OCI-LY7 (cell line): ENCODE data around the gene PRRT1B. TPM values are rescaled to one million over a fixed set of nuclear protein-coding genes. Genes with fewer than 3 reads are reported as not detected.

Experiments
- BruUV-seq: library from RNA; stranded (reverse); fragments of 400-500 nt; replicated peaks from 2 replicates; lab custom pipeline; 2021; lab: Mats Ljungman, UMichigan
- CTCF ChIA-PET: fragments of 300-600 bp; sonication (Branson Sonifier 250); formaldehyde crosslinking; loops from one replicate; lab custom pipeline; 2022; ENCODE audit warnings: antibody characterized with exemption; ENCODE audit not compliant: unreplicated experiment; lab: Charles Lee
- POLR2A ChIA-PET: fragments of 300-600 bp; sonication (Branson Sonifier 250); formaldehyde crosslinking; loops from one replicate; lab custom pipeline; 2022; ENCODE audit warnings: antibody characterized with exemption; lab: Charles Lee
- DNase-seq: peaks from one replicate; pipeline ENCODE4 v3.0.0-alpha.2; 2015; ENCODE audit warnings: low spot score
- H2AFZ ChIP-seq: fragments of 200-600 bp; sonication (generic), shearing (Covaris generic); 2 replicates; pipeline ENCODE4 v1.6.1; 2014; ENCODE audit warnings: mild to moderate bottlenecking, antibody characterized with exemption, low read length, moderate library complexity
- H3K27ac ChIP-seq: fragments of 200-600 bp; sonication (generic); 2 replicates; pipeline ENCODE4 v1.5.1; 2014; ENCODE audit warnings: mixed run types, low read depth, mild to moderate bottlenecking, moderate library complexity, low read length, inconsistent platforms; ENCODE audit not compliant: poor library complexity, severe bottlenecking
- H3K36me3 ChIP-seq: fragments of 200-600 bp; sonication (generic); 2 replicates; pipeline ENCODE4 v1.6.1; 2014; ENCODE audit warnings: mild to moderate bottlenecking, antibody characterized with exemption, low read length, moderate library complexity, mixed read lengths; ENCODE audit not compliant: insufficient read depth
- H3K4me1 ChIP-seq: fragments of 200-600 bp; sonication (generic); 2 replicates; pipeline ENCODE4 v1.5.1; 2014; ENCODE audit warnings: mild to moderate bottlenecking, low read length; ENCODE audit not compliant: insufficient read depth, poor library complexity, severe bottlenecking
- H3K4me2 ChIP-seq: fragments of 200-600 bp; sonication (generic); 2 replicates; pipeline ENCODE4 v1.6.1; 2014; ENCODE audit warnings: mild to moderate bottlenecking, low read length
- H3K4me3 ChIP-seq: fragments of 200-600 bp; sonication (generic); 2 replicates; pipeline ENCODE4 v1.5.1; 2014; ENCODE audit warnings: mild to moderate bottlenecking, low read depth, low read length; ENCODE audit not compliant: poor library complexity, severe bottlenecking
- H3K79me2 ChIP-seq: fragments of 200-600 bp; sonication (generic); 2 replicates; pipeline ENCODE4 v1.6.1; 2016; ENCODE audit warnings: low read depth, mild to moderate bottlenecking, low read length, moderate library complexity, mixed read lengths; ENCODE audit not compliant: insufficient read depth
- H3K9me2 ChIP-seq: fragments of 200-600 bp; sonication (generic); 2 replicates; pipeline ENCODE4 v1.6.1; 2016; ENCODE audit warnings: mild to moderate bottlenecking, low read length, mixed read lengths; ENCODE audit not compliant: insufficient read depth
- H3K9me3 ChIP-seq: fragments of 200-600 bp; sonication (generic); 2 replicates; pipeline ENCODE4 v1.6.1; 2014; ENCODE audit warnings: mild to moderate bottlenecking, mixed run types, low read length, mixed read lengths
- H4K20me1 ChIP-seq: fragments of 200-600 bp; sonication (generic); 2 replicates; pipeline ENCODE4 v1.6.1; 2014; ENCODE audit warnings: mild to moderate bottlenecking, antibody characterized with exemption, low read length, moderate library complexity, mixed read lengths; ENCODE audit not compliant: insufficient read depth
- EZH2phosphoT487 ChIP-seq: fragments of 200-600 bp; sonication (generic); IDR thresholded peaks from 2 replicates; pipeline ENCODE4 v1.6.1; 2018; ENCODE audit warnings: low read depth, borderline replicate concordance, mild to moderate bottlenecking, mixed run types, antibody characterized with exemption, low read length, moderate library complexity, mixed read lengths
- intact Hi-C: fragments of 100-400 bp; cut with micrococcal nuclease; formaldehyde crosslinking; loops from one replicate; pipeline ENCODE4 v1.10.0; 2022; ENCODE audit not compliant: unreplicated experiment
- total RNA-seq, 2 experiments: library from RNA; depleted of rRNA in 1 of 2; stranded (reverse); fragments of >200 nt in 1 of 2; shearing (Covaris generic) in 1 of 2; gene quantifications; 2 replicates each; pipeline ENCODE4 v1.2.3, GENCODE V29; 2014 to 2022
- TF ChIP-seq, protein P1 (sequence below): fragments of 200-600 bp; sonication (generic); conservative IDR thresholded peaks from 2 replicates; pipeline ENCODE4 v1.5.1; 2014; ENCODE audit warnings: mild to moderate bottlenecking, antibody characterized with exemption, low read length, moderate library complexity, mixed read lengths

Gene PRRT1B
- total RNA-seq, 2 experiments from 2014 or later: not detected

DNA sequence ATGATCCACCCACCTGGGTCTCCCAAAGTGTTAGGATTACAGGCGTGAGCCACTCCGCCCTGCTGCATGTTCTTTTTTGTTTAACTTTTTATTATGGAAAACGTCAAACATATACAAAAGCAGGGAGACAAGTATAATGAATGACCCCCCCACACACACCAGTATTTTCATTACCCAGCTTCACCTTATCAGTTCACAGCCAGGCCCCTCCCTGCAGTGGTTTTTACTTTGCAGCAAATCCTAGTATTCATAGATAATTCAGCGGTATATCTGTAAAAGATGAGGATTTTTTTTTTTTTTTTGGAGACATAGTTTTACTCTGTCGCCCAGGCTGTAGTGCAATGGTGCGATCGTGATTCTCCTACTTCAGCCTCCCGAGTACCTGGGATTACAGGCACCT lies 40.3 kb upstream of the PRRT1B start:
- ChIA-PET CTCF (no interaction called here), POLR2A (no interaction called here)
- H3K4me1 ChIP-seq: no peaks in the 10 kb centered on the region
- DNase-seq: no peak
- H3K36me3 ChIP-seq: peaks cover 20% of the 10 kb centered on the region
- H3K9me2 ChIP-seq: no peaks in the 10 kb centered on the region
- BruUV-seq: no TSS peak
- no peak overlapping the region for H3K4me2 ChIP-seq
- TF ChIP-seq, protein P1, sequence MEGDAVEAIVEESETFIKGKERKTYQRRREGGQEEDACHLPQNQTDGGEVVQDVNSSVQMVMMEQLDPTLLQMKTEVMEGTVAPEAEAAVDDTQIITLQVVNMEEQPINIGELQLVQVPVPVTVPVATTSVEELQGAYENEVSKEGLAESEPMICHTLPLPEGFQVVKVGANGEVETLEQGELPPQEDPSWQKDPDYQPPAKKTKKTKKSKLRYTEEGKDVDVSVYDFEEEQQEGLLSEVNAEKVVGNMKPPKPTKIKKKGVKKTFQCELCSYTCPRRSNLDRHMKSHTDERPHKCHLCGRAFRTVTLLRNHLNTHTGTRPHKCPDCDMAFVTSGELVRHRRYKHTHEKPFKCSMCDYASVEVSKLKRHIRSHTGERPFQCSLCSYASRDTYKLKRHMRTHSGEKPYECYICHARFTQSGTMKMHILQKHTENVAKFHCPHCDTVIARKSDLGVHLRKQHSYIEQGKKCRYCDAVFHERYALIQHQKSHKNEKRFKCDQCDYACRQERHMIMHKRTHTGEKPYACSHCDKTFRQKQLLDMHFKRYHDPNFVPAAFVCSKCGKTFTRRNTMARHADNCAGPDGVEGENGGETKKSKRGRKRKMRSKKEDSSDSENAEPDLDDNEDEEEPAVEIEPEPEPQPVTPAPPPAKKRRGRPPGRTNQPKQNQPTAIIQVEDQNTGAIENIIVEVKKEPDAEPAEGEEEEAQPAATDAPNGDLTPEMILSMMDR: no peak
- no peak for TF ChIP-seq EZH2phosphoT487
- no peaks in the 10 kb centered on the region for H3K79me2 ChIP-seq
- no peak overlapping the region for H3K4me3 ChIP-seq
- H2AFZ ChIP-seq: no peak overlapping the region
- H4K20me1 ChIP-seq: no peaks in the 10 kb centered on the region
- no peaks in the 10 kb centered on the region for H3K9me3 ChIP-seq
- intact Hi-C loops: no loop called here
- no peak overlapping the region for H3K27ac ChIP-seq

DNA sequence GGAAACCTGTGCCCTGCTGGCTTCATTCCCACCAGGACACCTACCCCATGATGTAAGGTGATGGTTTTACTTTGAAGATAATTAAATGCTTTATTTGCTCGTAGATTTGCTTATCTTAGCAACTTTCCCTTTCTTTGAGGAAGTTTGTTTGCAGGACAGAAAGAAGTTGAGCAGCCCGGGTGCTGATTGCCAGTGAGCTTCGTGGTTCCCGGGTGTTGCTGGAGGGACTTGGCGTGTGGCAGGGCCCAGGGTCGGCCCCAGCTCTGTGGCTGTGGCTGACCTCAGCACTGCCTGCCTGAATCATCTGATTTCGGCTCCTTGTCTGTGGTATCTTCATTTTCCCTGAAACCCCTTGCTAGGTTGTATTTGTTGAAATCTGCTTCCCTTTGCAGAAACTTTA lies 33.9 kb upstream of the PRRT1B start:
- BruUV-seq: no TSS peak
- peaks cover 7% of the 10 kb centered on the region for H3K4me1 ChIP-seq
- no peak overlapping the region for H3K4me2 ChIP-seq
- intact Hi-C loops: no loop called here
- no peaks in the 10 kb centered on the region for H3K79me2 ChIP-seq
- CTCF ChIA-PET: interaction anchor here (0.6 kb wide), 1 partner anchor 20 kb away, joined by 6 read pairs; no protein-coding TSS in a partner anchor
- POLR2A ChIA-PET: no interaction called here
- no peak overlapping the region for H3K27ac ChIP-seq
- H4K20me1 ChIP-seq: no peaks in the 10 kb centered on the region
- no peak for DNase-seq
- TF ChIP-seq EZH2phosphoT487: no peak
- no peaks in the 10 kb centered on the region for H3K9me2 ChIP-seq
- no peak overlapping the region for H3K4me3 ChIP-seq
- H3K9me3 ChIP-seq: no peaks in the 10 kb centered on the region
- no peak overlapping the region for H2AFZ ChIP-seq
- peaks cover 58% of the 10 kb centered on the region for H3K36me3 ChIP-seq

DNA sequence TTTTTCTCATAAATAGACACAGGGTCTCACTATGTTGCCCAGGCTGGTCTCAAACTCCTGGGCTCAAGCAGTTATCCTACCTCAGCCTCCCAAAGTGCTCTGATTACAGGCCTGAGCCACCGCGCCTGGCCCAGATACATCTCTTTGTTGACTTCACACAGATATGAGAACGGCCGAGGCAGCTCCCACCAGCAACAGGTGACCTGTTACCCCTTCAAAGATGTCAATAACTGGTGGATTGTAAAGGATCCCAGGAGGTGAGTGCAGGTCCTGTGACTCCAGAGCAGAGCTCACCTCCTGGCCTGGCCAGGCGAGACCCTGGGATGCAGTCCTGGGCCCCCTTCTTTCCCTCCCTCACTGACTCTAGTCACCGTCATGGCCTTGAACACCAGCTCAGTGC lies 33.4 kb upstream of the PRRT1B start:
- TF ChIP-seq, protein P1: no peak
- TF ChIP-seq EZH2phosphoT487: no peak
- no TSS peak for BruUV-seq

More for the DNA sequence above, 33.4 kb upstream of the PRRT1B start:
- H3K36me3 ChIP-seq: peaks cover 62% of the 10 kb centered on the region
- no peak overlapping the region for H3K4me2 ChIP-seq
- no peaks in the 10 kb centered on the region for H3K9me3 ChIP-seq
- H3K4me1 ChIP-seq: peaks cover 7% of the 10 kb centered on the region
- no peak overlapping the region for H2AFZ ChIP-seq
- H3K4me3 ChIP-seq: no peak overlapping the region
- H3K9me2 ChIP-seq: no peaks in the 10 kb centered on the region
- intact Hi-C loops: no loop called here
- no peak overlapping the region for H3K27ac ChIP-seq
- H3K79me2 ChIP-seq: no peaks in the 10 kb centered on the region
- DNase-seq: no peak
- ChIA-PET POLR2A (no interaction called here), CTCF (interaction anchor here (0.6 kb wide), 1 partner anchor 20 kb away, joined by 6 read pairs; no protein-coding TSS in a partner anchor)
- H4K20me1 ChIP-seq: no peaks in the 10 kb centered on the region
